Measurements from ENCODE around the gene CTRB2.

DNA sequence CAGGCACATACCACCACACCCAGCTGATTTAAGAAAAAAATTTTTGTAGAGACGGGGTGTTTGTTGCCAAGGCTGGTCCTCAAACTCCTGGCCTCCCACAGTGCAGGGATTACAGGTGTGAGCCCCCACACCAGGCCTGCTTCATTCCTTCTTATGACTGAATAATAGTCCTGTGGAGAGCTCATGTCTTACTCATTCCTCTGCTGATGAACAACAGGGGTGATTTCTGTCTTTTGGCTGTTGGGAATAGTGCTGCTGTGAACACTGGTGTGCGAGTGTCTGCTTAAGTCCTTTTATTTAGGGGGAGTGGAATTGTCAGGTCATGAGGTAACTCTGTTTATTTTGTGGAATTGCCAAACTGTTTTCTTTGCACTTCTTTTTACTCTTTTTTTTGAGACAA is 9.2 kb upstream of the CTRB2 start:
- TF ChIP-seq, protein P1, sequence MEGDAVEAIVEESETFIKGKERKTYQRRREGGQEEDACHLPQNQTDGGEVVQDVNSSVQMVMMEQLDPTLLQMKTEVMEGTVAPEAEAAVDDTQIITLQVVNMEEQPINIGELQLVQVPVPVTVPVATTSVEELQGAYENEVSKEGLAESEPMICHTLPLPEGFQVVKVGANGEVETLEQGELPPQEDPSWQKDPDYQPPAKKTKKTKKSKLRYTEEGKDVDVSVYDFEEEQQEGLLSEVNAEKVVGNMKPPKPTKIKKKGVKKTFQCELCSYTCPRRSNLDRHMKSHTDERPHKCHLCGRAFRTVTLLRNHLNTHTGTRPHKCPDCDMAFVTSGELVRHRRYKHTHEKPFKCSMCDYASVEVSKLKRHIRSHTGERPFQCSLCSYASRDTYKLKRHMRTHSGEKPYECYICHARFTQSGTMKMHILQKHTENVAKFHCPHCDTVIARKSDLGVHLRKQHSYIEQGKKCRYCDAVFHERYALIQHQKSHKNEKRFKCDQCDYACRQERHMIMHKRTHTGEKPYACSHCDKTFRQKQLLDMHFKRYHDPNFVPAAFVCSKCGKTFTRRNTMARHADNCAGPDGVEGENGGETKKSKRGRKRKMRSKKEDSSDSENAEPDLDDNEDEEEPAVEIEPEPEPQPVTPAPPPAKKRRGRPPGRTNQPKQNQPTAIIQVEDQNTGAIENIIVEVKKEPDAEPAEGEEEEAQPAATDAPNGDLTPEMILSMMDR (tag by site-specific recombination; IDR thresholded peaks at IDR 0.05), result no peak
- TF ChIP-seq MYNN (tag by site-specific recombination; IDR thresholded peaks at IDR 0.05; ENCODE audit: borderline replicate concordance) (no peak), HOXD13 (CRISPR knock-in tag; IDR thresholded peaks at IDR 0.05; ENCODE audit: borderline replicate concordance) (no peak)
- TF ChIP-seq, protein P2, sequence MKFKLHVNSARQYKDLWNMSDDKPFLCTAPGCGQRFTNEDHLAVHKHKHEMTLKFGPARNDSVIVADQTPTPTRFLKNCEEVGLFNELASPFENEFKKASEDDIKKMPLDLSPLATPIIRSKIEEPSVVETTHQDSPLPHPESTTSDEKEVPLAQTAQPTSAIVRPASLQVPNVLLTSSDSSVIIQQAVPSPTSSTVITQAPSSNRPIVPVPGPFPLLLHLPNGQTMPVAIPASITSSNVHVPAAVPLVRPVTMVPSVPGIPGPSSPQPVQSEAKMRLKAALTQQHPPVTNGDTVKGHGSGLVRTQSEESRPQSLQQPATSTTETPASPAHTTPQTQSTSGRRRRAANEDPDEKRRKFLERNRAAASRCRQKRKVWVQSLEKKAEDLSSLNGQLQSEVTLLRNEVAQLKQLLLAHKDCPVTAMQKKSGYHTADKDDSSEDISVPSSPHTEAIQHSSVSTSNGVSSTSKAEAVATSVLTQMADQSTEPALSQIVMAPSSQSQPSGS (tag by site-specific recombination; IDR thresholded peaks at IDR 0.05; ENCODE audit: low read depth), result no peak

All from HEK293 (cell line).